Lower leg skin (tissue), 3 donors: ENCODE measurements around the gene ARTN.

Source experiments
- CTCF ChIP-seq, 3 donors: fragments of 450-650 bp; IDR thresholded peaks; one replicate each; pipeline ENCODE4 v1.5.1; 2016; ENCODE audit warnings: antibody characterized with exemption in 3 of 3, mild to moderate bottlenecking in 3 of 3, moderate library complexity in 2 of 3
- POLR2A ChIP-seq, 2 donors: fragments of 450-650 bp; IDR thresholded peaks; one replicate each; pipeline ENCODE4 v1.6.1; 2016 to 2017; ENCODE audit warnings: antibody characterized with exemption in 2 of 2, mild to moderate bottlenecking in 1 of 2, moderate library complexity in 1 of 2

GRCh38 chr1:43980255-43981134 lies 46.9 kb downstream of the ARTN start:
- no peak for TF ChIP-seq CTCF (IDR thresholded peaks at IDR 0.05)
- no peak for TF ChIP-seq POLR2A (IDR thresholded peaks at IDR 0.05)
